ENCODE data around the gene CXCR6. TPM values are rescaled to one million over a fixed set of nuclear protein-coding genes. Genes with fewer than 3 reads are reported as not detected.

CXCR6 gene
- total and polyA plus RNA-seq, 2 experiments from 2014 or later, result 0.10 TPM; not detected in 1

GRCh38 chr3:45944830-45945620 lies 1.8 kb downstream of the CXCR6 start:
- Histone ChIP-seq H3K4me1 (ENCODE audit: insufficient read depth) (no peaks in the 10 kb centered on the region), H3K27me3 (ENCODE audit: insufficient read depth) (no peaks in the 10 kb centered on the region), H3K27ac (ENCODE audit: low read depth) (no peak overlapping the region), H3K4me3 (no peak overlapping the region), H3K4me2 (no peak overlapping the region), H2AFZ (no peak overlapping the region), H4K20me1 (replicated peaks; ENCODE audit: insufficient read depth) (peaks cover 5% of the 10 kb centered on the region; the same call in 1 of the 2 replicates), H3K9me2 (ENCODE audit: insufficient read depth) (0 out of 2 replicates have a peak, but pooled peaks cover 4% of the 10 kb centered on the region), H3F3A (replicated peaks; ENCODE audit: low read depth) (no peaks in the 10 kb centered on the region), H3K79me2 (replicated peaks; ENCODE audit: insufficient read depth) (no peaks in the 10 kb centered on the region), H3K36me3 (ENCODE audit: insufficient read depth) (peaks cover 17% of the 10 kb centered on the region; the same call in 1 of the 2 replicates)
- Mint-ChIP-seq H3K4me3 (no peak overlapping the region), H3K9me3 (no peaks in the 10 kb centered on the region; the same call in 2 of the 3 replicates), H3K27ac (no peak overlapping the region), H3K36me3 (ENCODE audit: low read depth) (peaks cover 50% of the 10 kb centered on the region), H3K4me1 (peaks cover 6% of the 10 kb centered on the region; the same call in 2 of the 3 replicates), H3K27me3 (ENCODE audit: insufficient read depth, low read depth, poor library complexity) (peaks cover 6% of the 10 kb centered on the region)
- DNase-seq (ENCODE audit: low spot score) (no peak), ATAC-seq (no peak)
- TF ChIP-seq ZNF331 (CRISPR knock-in tag; IDR thresholded peaks at IDR 0.05; ENCODE audit: low read depth) (no peak), CREB1 (CRISPR knock-in tag; IDR thresholded peaks at IDR 0.05; ENCODE audit: low read depth) (no peak), STAT1 (IDR thresholded peaks at IDR 0.05; ENCODE audit: unreplicated experiment) (no peak)

GRCh38 chr3:45946307-45946706 lies 3.0 kb downstream of the CXCR6 start:
- no peak for DNase-seq (ENCODE audit: low spot score)
- H3K27me3 Mint-ChIP-seq (ENCODE audit: insufficient read depth, low read depth, poor library complexity), result peaks cover 6% of the 10 kb centered on the region
- H3K36me3 ChIP-seq (ENCODE audit: insufficient read depth), result peaks cover 17% of the 10 kb centered on the region; the same call in 1 of the 2 replicates
- H3K4me2 ChIP-seq, result no peak overlapping the region
- H3K4me1 Mint-ChIP-seq, result no peaks in the 10 kb centered on the region
- H3K4me1 ChIP-seq (ENCODE audit: insufficient read depth), result no peaks in the 10 kb centered on the region
- H3K79me2 ChIP-seq (replicated peaks; ENCODE audit: insufficient read depth), result no peaks in the 10 kb centered on the region
- no peaks in the 10 kb centered on the region for H3K27me3 ChIP-seq (ENCODE audit: insufficient read depth)
- H3K27ac ChIP-seq (ENCODE audit: low read depth), result no peak overlapping the region
- H3F3A ChIP-seq (replicated peaks; ENCODE audit: low read depth), result no peaks in the 10 kb centered on the region
- peaks cover 46% of the 10 kb centered on the region for H3K36me3 Mint-ChIP-seq (ENCODE audit: low read depth)
- H3K9me3 Mint-ChIP-seq, result no peaks in the 10 kb centered on the region
- no peak overlapping the region for H3K4me3 Mint-ChIP-seq
- 0 out of 2 replicates have a peak, but pooled peaks cover 4% of the 10 kb centered on the region for H3K9me2 ChIP-seq (ENCODE audit: insufficient read depth)
- ATAC-seq, result no peak
- H3K4me3 ChIP-seq, result no peak overlapping the region
- no peak overlapping the region for H2AFZ ChIP-seq
- H3K27ac Mint-ChIP-seq, result no peak overlapping the region
- peaks cover 5% of the 10 kb centered on the region; the same call in 1 of the 2 replicates for H4K20me1 ChIP-seq (replicated peaks; ENCODE audit: insufficient read depth)
- no peak for TF ChIP-seq ETS1 (IDR thresholded peaks at IDR 0.05)
- TF ChIP-seq POLR2AphosphoS5 (IDR thresholded peaks at IDR 0.05; ENCODE audit: low read depth), result no peak
- TF ChIP-seq REST (IDR thresholded peaks at IDR 0.05; ENCODE audit: unreplicated experiment), result no peak
- no peak for TF ChIP-seq ZNF114 (CRISPR knock-in tag; IDR thresholded peaks at IDR 0.05)
- TF ChIP-seq ZNF331 (CRISPR knock-in tag; IDR thresholded peaks at IDR 0.05; ENCODE audit: low read depth), result no peak
- TF ChIP-seq STAT1 (IDR thresholded peaks at IDR 0.05; ENCODE audit: unreplicated experiment), result no peak
- TF ChIP-seq ZNF462 (CRISPR knock-in tag; IDR thresholded peaks at IDR 0.05), result no peak
- no peak for TF ChIP-seq EZH2phosphoT487 (IDR thresholded peaks at IDR 0.05; ENCODE audit: unreplicated experiment)

Measured in GM23338 (cell line).